ENCODE data around the gene IPO4. TPM values are rescaled to one million over a fixed set of nuclear protein-coding genes. Genes with fewer than 3 reads are reported as not detected.
A peak's percentile ranks its signal among the peaks of the same experiment; 100 is the strongest.

Gene IPO4
- total and polyA plus RNA-seq, 2 of the 13 experiments (the other 11 are each of a cell fraction or from before 2014, with no cell fraction given): 39.0 to 179 TPM

DNA sequence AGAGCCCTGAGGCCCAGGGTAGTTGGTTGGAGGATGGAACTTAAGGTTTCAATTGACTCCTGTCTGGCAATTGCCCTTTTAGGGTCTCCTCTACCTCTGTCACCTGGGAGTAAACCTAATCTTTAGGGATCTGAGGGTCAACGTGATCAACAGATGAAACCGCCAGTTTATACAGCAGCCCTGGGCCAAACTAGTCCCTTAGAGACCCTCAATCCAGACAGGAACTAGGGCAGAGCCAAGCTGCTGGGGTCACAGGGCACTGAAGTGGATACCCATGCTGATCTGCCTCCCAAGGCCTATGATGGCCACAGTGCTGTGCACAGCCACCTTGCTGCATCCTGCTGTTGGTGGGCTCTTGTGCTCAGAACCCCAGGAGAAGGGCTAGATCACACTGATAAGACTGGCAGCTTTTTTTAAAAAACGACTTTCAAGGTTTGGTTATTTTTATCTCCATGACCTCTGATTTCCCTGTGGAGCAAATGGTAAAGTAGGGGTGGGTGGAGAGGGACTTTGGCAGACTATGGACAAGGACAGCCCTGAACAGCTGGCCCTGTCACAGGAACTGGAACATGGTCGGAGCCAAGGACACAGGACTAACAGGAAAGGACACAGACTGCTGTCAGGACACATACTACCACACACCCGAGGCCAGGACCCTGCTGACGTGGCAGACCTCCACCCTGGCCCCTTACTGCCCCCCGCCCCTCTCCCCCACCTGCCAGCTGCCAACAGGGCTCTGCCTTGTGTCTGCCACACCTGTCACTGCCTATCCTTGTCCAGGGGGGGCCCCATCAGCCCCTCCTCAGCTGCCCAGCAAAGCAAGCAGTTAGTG, 57.7 kb downstream of the IPO4 start (continued):
- TF ChIP-seq, protein P1, sequence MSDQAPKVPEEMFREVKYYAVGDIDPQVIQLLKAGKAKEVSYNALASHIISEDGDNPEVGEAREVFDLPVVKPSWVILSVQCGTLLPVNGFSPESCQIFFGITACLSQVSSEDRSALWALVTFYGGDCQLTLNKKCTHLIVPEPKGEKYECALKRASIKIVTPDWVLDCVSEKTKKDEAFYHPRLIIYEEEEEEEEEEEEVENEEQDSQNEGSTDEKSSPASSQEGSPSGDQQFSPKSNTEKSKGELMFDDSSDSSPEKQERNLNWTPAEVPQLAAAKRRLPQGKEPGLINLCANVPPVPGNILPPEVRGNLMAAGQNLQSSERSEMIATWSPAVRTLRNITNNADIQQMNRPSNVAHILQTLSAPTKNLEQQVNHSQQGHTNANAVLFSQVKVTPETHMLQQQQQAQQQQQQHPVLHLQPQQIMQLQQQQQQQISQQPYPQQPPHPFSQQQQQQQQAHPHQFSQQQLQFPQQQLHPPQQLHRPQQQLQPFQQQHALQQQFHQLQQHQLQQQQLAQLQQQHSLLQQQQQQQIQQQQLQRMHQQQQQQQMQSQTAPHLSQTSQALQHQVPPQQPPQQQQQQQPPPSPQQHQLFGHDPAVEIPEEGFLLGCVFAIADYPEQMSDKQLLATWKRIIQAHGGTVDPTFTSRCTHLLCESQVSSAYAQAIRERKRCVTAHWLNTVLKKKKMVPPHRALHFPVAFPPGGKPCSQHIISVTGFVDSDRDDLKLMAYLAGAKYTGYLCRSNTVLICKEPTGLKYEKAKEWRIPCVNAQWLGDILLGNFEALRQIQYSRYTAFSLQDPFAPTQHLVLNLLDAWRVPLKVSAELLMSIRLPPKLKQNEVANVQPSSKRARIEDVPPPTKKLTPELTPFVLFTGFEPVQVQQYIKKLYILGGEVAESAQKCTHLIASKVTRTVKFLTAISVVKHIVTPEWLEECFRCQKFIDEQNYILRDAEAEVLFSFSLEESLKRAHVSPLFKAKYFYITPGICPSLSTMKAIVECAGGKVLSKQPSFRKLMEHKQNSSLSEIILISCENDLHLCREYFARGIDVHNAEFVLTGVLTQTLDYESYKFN (CRISPR knock-in tag; conservative IDR thresholded peaks at IDR 0.05): peak; percentile 79
- TF ChIP-seq NR2F1 (CRISPR knock-in tag; IDR thresholded peaks at IDR 0.05) (0 out of 4 replicates have a peak, but pooled peaks of 1 of the 2 experiments have one; percentile 19), ZBTB20 (CRISPR knock-in tag; IDR thresholded peaks at IDR 0.05; ENCODE audit: borderline replicate concordance, low read depth) (peak; percentile 62; the same call in 1 of the 2 replicates), RXRB (CRISPR knock-in tag; IDR thresholded peaks at IDR 0.05; ENCODE audit: borderline replicate concordance) (peak; percentile 89), JARID2 (CRISPR knock-in tag; IDR thresholded peaks at IDR 0.05; ENCODE audit: insufficient replicate concordance) (no peak), ARHGAP35 (CRISPR knock-in tag; IDR thresholded peaks at IDR 0.05; ENCODE audit: borderline replicate concordance) (0 out of 2 replicates have a peak, but pooled peaks have one; percentile 72), NR2F6 (IDR thresholded peaks at IDR 0.05) (peak; percentile 62), NR2F6 (CRISPR knock-in tag; IDR thresholded peaks at IDR 0.05) (peak; percentile 75), FOXA3 (CRISPR knock-in tag; IDR thresholded peaks at IDR 0.05) (peak; percentile 54), RAD21 (CRISPR knock-in tag; IDR thresholded peaks at IDR 0.05) (no peak), PHF8 (CRISPR knock-in tag; IDR thresholded peaks at IDR 0.05) (peak; percentile 17; the same call in 1 of the 2 replicates), ZNF839 (CRISPR knock-in tag; IDR thresholded peaks at IDR 0.05; ENCODE audit: borderline replicate concordance) (peak; percentile 53; the same call in 1 of the 2 replicates), ZBTB7A (CRISPR knock-in tag; IDR thresholded peaks at IDR 0.05) (peak; percentile 83), CREM (IDR thresholded peaks at IDR 0.05) (peak; percentile 37; the same call in 1 of the 2 replicates), CREM (CRISPR knock-in tag; IDR thresholded peaks at IDR 0.05) (no peak), SOX5 (CRISPR knock-in tag; IDR thresholded peaks at IDR 0.05; ENCODE audit: borderline replicate concordance) (peak; percentile 49; the same call in 1 of the 2 replicates), ZNF782 (CRISPR knock-in tag; IDR thresholded peaks at IDR 0.05; ENCODE audit: borderline replicate concordance) (no peak), KLF16 (CRISPR knock-in tag; IDR thresholded peaks at IDR 0.05) (0 out of 4 replicates have a peak, but pooled peaks of 1 of the 2 experiments have one; percentile 10), CBX2 (IDR thresholded peaks at IDR 0.05; ENCODE audit: low read depth, low read length) (no peak), CBX2 (CRISPR knock-in tag; IDR thresholded peaks at IDR 0.05; ENCODE audit: low read depth) (peak; percentile 58; the same call in 1 of the 2 replicates), FOSL2 (CRISPR knock-in tag; IDR thresholded peaks at IDR 0.05) (0 out of 2 replicates have a peak, but pooled peaks have one; percentile 28), TARDBP (CRISPR knock-in tag; IDR thresholded peaks at IDR 0.05) (peak; percentile 62; the same call in 1 of the 2 replicates)
- TF ChIP-seq, protein P2, sequence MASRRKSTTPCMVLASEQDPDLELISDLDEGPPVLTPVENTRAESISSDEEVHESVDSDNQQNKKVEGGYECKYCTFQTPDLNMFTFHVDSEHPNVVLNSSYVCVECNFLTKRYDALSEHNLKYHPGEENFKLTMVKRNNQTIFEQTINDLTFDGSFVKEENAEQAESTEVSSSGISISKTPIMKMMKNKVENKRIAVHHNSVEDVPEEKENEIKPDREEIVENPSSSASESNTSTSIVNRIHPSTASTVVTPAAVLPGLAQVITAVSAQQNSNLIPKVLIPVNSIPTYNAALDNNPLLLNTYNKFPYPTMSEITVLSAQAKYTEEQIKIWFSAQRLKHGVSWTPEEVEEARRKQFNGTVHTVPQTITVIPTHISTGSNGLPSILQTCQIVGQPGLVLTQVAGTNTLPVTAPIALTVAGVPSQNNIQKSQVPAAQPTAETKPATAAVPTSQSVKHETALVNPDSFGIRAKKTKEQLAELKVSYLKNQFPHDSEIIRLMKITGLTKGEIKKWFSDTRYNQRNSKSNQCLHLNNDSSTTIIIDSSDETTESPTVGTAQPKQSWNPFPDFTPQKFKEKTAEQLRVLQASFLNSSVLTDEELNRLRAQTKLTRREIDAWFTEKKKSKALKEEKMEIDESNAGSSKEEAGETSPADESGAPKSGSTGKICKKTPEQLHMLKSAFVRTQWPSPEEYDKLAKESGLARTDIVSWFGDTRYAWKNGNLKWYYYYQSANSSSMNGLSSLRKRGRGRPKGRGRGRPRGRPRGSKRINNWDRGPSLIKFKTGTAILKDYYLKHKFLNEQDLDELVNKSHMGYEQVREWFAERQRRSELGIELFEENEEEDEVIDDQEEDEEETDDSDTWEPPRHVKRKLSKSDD (CRISPR knock-in tag; IDR thresholded peaks at IDR 0.05; ENCODE audit: low read depth): peak; percentile 64; the same call in 1 of the 2 replicates
- TF ChIP-seq, protein P3, sequence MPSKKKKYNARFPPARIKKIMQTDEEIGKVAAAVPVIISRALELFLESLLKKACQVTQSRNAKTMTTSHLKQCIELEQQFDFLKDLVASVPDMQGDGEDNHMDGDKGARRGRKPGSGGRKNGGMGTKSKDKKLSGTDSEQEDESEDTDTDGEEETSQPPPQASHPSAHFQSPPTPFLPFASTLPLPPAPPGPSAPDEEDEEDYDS (CRISPR knock-in tag; IDR thresholded peaks at IDR 0.05): 0 out of 2 replicates have a peak, but pooled peaks have one; percentile 51

All from HepG2 (cell line).